Sigmoid colon (tissue), 4 donors: ENCODE measurements around the gene RABGGTA.

Experiments
- CTCF ChIP-seq, 4 experiments: fragments of 450-650 bp in 3 of 4; fragments of 200-600 bp in 1 of 4; IDR thresholded peaks; one replicate each; pipeline ENCODE4 v1.5.1; 2016 to 2019; ENCODE audit warnings: antibody characterized with exemption in 4 of 4, mild to moderate bottlenecking in 3 of 4, moderate library complexity in 2 of 4
- POLR2A ChIP-seq, 2 donors: fragments of 450-650 bp; IDR thresholded peaks; one replicate each; pipeline ENCODE4 v1.6.1; 2016; ENCODE audit warnings: antibody characterized with exemption in 2 of 2, mild to moderate bottlenecking in 2 of 2, moderate library complexity in 2 of 2
- POLR2AphosphoS5 ChIP-seq, 4 donors: sonication (generic); formaldehyde crosslinking; IDR thresholded peaks; one replicate each; pipeline ENCODE4 v1.6.1; 2017; ENCODE audit warnings: antibody characterized with exemption in 4 of 4

DNA sequence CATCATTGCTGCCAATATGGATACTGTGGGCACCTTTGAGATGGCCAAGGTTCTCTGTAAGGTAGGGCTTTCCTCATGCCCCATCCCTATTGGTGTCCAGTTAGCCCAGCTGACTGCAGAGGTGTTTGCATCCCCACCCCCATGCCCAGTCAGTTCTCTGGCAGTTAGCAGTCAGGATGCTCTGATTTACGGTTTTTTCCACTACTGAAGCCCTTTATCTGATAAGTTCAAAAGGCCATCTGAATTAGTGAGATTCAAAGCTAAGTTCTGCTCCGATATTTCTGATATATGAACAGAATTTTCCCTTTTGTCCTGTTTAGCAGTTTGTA lies 37.9 kb downstream of the RABGGTA start:
- TF ChIP-seq CTCF (IDR thresholded peaks at IDR 0.05) (no peak), POLR2A (IDR thresholded peaks at IDR 0.05) (no peak), POLR2AphosphoS5 (IDR thresholded peaks at IDR 0.05) (no peak)
